Measurements from ENCODE around the gene CCDC27.

GRCh38 chr1:3778590-3779264, 26.5 kb downstream of the CCDC27 start:
- TF ChIP-seq CTCF (IDR thresholded peaks at IDR 0.05) (no peak), POLR2A (IDR thresholded peaks at IDR 0.05) (no peak)
